GM23338 (cell line): ENCODE measurements around the gene CACNA1A.

ENCODE experiments used
- CREB1 ChIP-seq: fragments of 250-450 bp; sonication (Bioruptor Pico); IDR thresholded peaks from 2 replicates; pipeline ENCODE4 v1.5.0; 2020; ENCODE audit warnings: low read depth, mild to moderate bottlenecking, moderate library complexity
- EZH2 ChIP-seq: fragments of 200-600 bp; sonication (generic); IDR thresholded peaks from one replicate; pipeline ENCODE4 v1.8.0; 2017; ENCODE audit warnings: antibody characterized with exemption, mild to moderate bottlenecking, low read depth; ENCODE audit not compliant: unreplicated experiment
- EZH2phosphoT487 ChIP-seq: fragments of 200-600 bp; sonication (generic); IDR thresholded peaks from one replicate; pipeline ENCODE4 v1.8.1; 2018; ENCODE audit warnings: antibody characterized with exemption; ENCODE audit not compliant: unreplicated experiment
- POLR2AphosphoS5 ChIP-seq: IDR thresholded peaks from 2 replicates; pipeline ENCODE4 v1.6.1; 2016; ENCODE audit warnings: antibody characterized with exemption, low read depth
- STAT1 ChIP-seq: IDR thresholded peaks from one replicate; pipeline ENCODE4 v1.6.1; 2016; ENCODE audit warnings: antibody characterized with exemption; ENCODE audit not compliant: unreplicated experiment
- ZNF114 ChIP-seq: fragments of 250-450 bp; sonication (Bioruptor Pico); IDR thresholded peaks from 2 replicates; pipeline ENCODE4 v1.5.0; 2020; ENCODE audit warnings: mild to moderate bottlenecking, moderate library complexity
- TF ChIP-seq, protein P1 (sequence below), 2 experiments: fragments of 200-600 bp in 1 of 2; sonication (generic) in 1 of 2; conservative IDR thresholded peaks; 2 replicates each; pipeline versions ENCODE4 v1.5.1 to v1.6.1; 2016 to 2017; ENCODE audit warnings: antibody characterized with exemption in 2 of 2, low read depth in 2 of 2, mild to moderate bottlenecking in 2 of 2, moderate library complexity in 1 of 2
- TF ChIP-seq, protein P2 (sequence below): IDR thresholded peaks from one replicate; pipeline ENCODE4 v1.6.1; 2018; ENCODE audit warnings: antibody characterized with exemption; ENCODE audit not compliant: unreplicated experiment

DNA sequence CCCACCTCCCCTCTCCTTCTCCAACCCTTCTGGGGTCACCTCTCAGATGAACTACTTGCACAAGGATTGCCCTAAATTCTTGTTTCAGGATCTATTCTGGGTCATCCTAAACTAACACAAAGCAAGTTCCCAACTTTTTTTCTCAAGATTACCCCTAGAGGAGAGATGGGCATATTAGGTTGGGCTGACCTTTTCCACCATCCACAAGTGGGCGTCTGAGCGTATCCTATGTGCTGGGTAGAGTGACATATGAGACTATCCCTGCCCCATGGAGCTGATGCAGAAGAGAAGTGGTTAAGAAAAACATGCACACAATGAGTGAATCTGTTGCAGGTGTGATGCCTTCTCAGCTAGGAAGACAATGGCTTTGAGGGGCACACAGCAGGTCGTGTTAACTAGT lies 132.7 kb downstream of the CACNA1A start:
- TF ChIP-seq, protein P1, sequence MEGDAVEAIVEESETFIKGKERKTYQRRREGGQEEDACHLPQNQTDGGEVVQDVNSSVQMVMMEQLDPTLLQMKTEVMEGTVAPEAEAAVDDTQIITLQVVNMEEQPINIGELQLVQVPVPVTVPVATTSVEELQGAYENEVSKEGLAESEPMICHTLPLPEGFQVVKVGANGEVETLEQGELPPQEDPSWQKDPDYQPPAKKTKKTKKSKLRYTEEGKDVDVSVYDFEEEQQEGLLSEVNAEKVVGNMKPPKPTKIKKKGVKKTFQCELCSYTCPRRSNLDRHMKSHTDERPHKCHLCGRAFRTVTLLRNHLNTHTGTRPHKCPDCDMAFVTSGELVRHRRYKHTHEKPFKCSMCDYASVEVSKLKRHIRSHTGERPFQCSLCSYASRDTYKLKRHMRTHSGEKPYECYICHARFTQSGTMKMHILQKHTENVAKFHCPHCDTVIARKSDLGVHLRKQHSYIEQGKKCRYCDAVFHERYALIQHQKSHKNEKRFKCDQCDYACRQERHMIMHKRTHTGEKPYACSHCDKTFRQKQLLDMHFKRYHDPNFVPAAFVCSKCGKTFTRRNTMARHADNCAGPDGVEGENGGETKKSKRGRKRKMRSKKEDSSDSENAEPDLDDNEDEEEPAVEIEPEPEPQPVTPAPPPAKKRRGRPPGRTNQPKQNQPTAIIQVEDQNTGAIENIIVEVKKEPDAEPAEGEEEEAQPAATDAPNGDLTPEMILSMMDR (conservative IDR thresholded peaks at IDR 0.05; ENCODE audit: low read depth in 2 of 2) = peak; percentile 18 to 49; a peak in 3 of 4 replicates
- TF ChIP-seq EZH2phosphoT487 (no peak), EZH2 (no peak), CREB1 (CRISPR knock-in tag) (no peak), POLR2AphosphoS5 (no peak), ZNF114 (CRISPR knock-in tag) (no peak), STAT1 (no peak)
- TF ChIP-seq, protein P2, sequence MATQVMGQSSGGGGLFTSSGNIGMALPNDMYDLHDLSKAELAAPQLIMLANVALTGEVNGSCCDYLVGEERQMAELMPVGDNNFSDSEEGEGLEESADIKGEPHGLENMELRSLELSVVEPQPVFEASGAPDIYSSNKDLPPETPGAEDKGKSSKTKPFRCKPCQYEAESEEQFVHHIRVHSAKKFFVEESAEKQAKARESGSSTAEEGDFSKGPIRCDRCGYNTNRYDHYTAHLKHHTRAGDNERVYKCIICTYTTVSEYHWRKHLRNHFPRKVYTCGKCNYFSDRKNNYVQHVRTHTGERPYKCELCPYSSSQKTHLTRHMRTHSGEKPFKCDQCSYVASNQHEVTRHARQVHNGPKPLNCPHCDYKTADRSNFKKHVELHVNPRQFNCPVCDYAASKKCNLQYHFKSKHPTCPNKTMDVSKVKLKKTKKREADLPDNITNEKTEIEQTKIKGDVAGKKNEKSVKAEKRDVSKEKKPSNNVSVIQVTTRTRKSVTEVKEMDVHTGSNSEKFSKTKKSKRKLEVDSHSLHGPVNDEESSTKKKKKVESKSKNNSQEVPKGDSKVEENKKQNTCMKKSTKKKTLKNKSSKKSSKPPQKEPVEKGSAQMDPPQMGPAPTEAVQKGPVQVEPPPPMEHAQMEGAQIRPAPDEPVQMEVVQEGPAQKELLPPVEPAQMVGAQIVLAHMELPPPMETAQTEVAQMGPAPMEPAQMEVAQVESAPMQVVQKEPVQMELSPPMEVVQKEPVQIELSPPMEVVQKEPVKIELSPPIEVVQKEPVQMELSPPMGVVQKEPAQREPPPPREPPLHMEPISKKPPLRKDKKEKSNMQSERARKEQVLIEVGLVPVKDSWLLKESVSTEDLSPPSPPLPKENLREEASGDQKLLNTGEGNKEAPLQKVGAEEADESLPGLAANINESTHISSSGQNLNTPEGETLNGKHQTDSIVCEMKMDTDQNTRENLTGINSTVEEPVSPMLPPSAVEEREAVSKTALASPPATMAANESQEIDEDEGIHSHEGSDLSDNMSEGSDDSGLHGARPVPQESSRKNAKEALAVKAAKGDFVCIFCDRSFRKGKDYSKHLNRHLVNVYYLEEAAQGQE = no peak
